Cardiac muscle cell (in vitro differentiated cells and primary cell): ENCODE measurements around the gene ASGR2. TPM values are rescaled to one million over a fixed set of nuclear protein-coding genes. Genes with fewer than 3 reads are reported as not detected.

Source experiments
- DNase-seq, 2 donors: peaks; one replicate each; pipeline versions ENCODE4 v3.0.0 to v3.0.0-alpha.2; 2010 to 2017; ENCODE audit warnings: low read depth in 1 of 2, low spot score in 1 of 2
- H3K27ac ChIP-seq: fragments of 200-600 bp; sonication (generic); 2 replicates; pipeline ENCODE4 v1.5.1; 2016
- H3K27me3 ChIP-seq: fragments of 200-600 bp; sonication (generic); 2 replicates; pipeline ENCODE4 v1.6.0; 2016; ENCODE audit warnings: control low read depth
- H3K36me3 ChIP-seq: fragments of 200-600 bp; sonication (generic); 2 replicates; pipeline ENCODE4 v1.5.1; 2016; ENCODE audit warnings: control low read depth
- H3K4me1 ChIP-seq: fragments of 200-600 bp; sonication (generic); 2 replicates; pipeline ENCODE4 v1.8.1; 2017; ENCODE audit warnings: low read depth, mild to moderate bottlenecking, mixed run types
- H3K4me3 ChIP-seq: fragments of 200-600 bp; sonication (generic); 2 replicates; pipeline ENCODE4 v1.5.1; 2016; ENCODE audit warnings: mild to moderate bottlenecking
- H3K9me3 ChIP-seq: fragments of 200-600 bp; sonication (generic); 2 replicates; pipeline ENCODE4 v1.5.1; 2017; ENCODE audit warnings: low read depth, mild to moderate bottlenecking, control low read depth
- polyA plus RNA-seq: library from polyadenylated mRNA; unstranded; fragments of >200 nt; fragmentation: Nextera tagmentation; extraction: Ambion mirVana; gene quantifications from 2 replicates; pipeline ENCODE4 v1.2.1, GENCODE V29; 2016
- total RNA-seq: library from RNA; depleted of rRNA; stranded (reverse); fragments of >200 nt; gene quantifications from 2 replicates; pipeline ENCODE4 v1.2.3, GENCODE V29; 2016
- TF ChIP-seq, protein P1 (sequence below): IDR thresholded peaks from 2 replicates; pipeline ENCODE4 v1.5.1; 2012; ENCODE audit warnings: low read depth, mild to moderate bottlenecking, low read length

ASGR2 gene
- total and polyA plus RNA-seq, 2 experiments from 2014 or later = 0.10 TPM; not detected in 1

DNA sequence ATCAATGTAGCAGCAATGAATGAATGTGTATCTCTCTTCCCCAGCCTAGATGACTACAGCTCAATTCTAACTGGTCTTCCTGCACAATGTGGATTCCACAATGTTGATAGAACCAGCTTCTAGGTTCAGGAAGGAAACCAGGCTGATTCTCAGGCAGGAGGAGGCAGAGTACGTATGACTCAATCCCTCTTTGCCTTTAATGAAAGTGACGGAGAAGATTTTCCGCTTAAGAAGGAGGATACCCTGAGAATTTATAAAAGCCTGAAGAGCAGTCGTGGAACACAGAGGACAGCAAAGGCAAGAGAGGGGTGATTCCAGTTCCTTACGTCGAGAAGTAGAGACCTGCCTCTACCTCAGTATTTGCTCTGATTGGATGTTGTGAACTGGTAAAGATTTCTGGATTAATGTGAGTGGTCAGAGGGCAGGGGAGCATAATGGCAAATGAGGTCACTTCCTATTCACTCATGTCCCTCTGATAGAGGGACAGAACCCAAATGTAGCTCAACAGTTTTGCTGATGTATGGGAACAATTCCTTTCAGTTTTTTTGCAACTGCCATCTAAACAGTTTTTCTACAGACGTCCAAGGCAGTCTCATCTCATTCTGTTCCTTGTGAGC is 55.7 kb downstream of the ASGR2 start:
- Histone ChIP-seq H3K36me3 (no peaks in the 10 kb centered on the region), H3K4me1 (no peaks in the 10 kb centered on the region), H3K27ac (no peak overlapping the region), H3K27me3 (no peaks in the 10 kb centered on the region), H3K9me3 (no peaks in the 10 kb centered on the region), H3K4me3 (no peak overlapping the region)
- DNase-seq = peak in 1 of 2 donors; percentile 55
- TF ChIP-seq, protein P1, sequence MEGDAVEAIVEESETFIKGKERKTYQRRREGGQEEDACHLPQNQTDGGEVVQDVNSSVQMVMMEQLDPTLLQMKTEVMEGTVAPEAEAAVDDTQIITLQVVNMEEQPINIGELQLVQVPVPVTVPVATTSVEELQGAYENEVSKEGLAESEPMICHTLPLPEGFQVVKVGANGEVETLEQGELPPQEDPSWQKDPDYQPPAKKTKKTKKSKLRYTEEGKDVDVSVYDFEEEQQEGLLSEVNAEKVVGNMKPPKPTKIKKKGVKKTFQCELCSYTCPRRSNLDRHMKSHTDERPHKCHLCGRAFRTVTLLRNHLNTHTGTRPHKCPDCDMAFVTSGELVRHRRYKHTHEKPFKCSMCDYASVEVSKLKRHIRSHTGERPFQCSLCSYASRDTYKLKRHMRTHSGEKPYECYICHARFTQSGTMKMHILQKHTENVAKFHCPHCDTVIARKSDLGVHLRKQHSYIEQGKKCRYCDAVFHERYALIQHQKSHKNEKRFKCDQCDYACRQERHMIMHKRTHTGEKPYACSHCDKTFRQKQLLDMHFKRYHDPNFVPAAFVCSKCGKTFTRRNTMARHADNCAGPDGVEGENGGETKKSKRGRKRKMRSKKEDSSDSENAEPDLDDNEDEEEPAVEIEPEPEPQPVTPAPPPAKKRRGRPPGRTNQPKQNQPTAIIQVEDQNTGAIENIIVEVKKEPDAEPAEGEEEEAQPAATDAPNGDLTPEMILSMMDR = no peak

- Histone ChIP-seq H3K27ac (no peak overlapping the region), H3K9me3 (no peaks in the 10 kb centered on the region), H3K36me3 (no peaks in the 10 kb centered on the region), H3K4me1 (no peaks in the 10 kb centered on the region), H3K4me3 (no peak overlapping the region), H3K27me3 (no peaks in the 10 kb centered on the region)
- TF ChIP-seq, protein P1 = no peak
- DNase-seq = no peak
Observed at GRCh38 chr17:7056386-7056785, 58.2 kb downstream of the ASGR2 start.

Other genes with a start within 250 kb of the ASGR2 start
- 0.85 and 1.7 TPM in 2 replicates for gene ALOX12, start 118.8 kb downstream of the ASGR2 start, total RNA-seq
- gene ALOX12, start 118.8 kb downstream of the ASGR2 start, polyA plus RNA-seq = 2.5 and 5.0 TPM in 2 replicates
- gene RNASEK, start 102.2 kb downstream of the ASGR2 start, total RNA-seq = 241 and 275 TPM in 2 replicates
- 594 and 672 TPM in 2 replicates for gene RNASEK, start 102.2 kb downstream of the ASGR2 start, polyA plus RNA-seq
- 0.11 and 1.7 TPM in 2 replicates for gene BCL6B, start 91.8 kb downstream of the ASGR2 start, total RNA-seq
- not detected in 2 replicates for gene BCL6B, start 91.8 kb downstream of the ASGR2 start, polyA plus RNA-seq
- 3.7 and 4.0 TPM in 2 replicates for gene SLC16A13, start 78.8 kb downstream of the ASGR2 start, total RNA-seq
- gene SLC16A13, start 78.8 kb downstream of the ASGR2 start, polyA plus RNA-seq = 5.8 and 7.2 TPM in 2 replicates
- 0.39 and 1.1 TPM in 2 replicates for gene SLC16A11, start 70.7 kb downstream of the ASGR2 start, total RNA-seq
- 3.8 and 6.4 TPM in 2 replicates for gene SLC16A11, start 70.7 kb downstream of the ASGR2 start, polyA plus RNA-seq
- gene CLEC10A, start 34.6 kb downstream of the ASGR2 start, total RNA-seq = not detected in 2 replicates
- not detected in 2 replicates for gene CLEC10A, start 34.6 kb downstream of the ASGR2 start, polyA plus RNA-seq
- 19.8 and 20.2 TPM in 2 replicates for gene ASGR1, start 64.5 kb upstream of the ASGR2 start, total RNA-seq
- 19.2 and 21.7 TPM in 2 replicates for gene ASGR1, start 64.5 kb upstream of the ASGR2 start, polyA plus RNA-seq
- gene DLG4, start 105.0 kb upstream of the ASGR2 start, total RNA-seq = 32.9 and 40.6 TPM in 2 replicates
- gene DLG4, start 105.0 kb upstream of the ASGR2 start, polyA plus RNA-seq = 6.8 and 7.4 TPM in 2 replicates
- gene ACADVL, start 105.1 kb upstream of the ASGR2 start, total RNA-seq = 291 and 364 TPM in 2 replicates
- 573 and 681 TPM in 2 replicates for gene ACADVL, start 105.1 kb upstream of the ASGR2 start, polyA plus RNA-seq
- gene DVL2, start 119.7 kb upstream of the ASGR2 start, total RNA-seq = 87.4 and 121 TPM in 2 replicates
- gene DVL2, start 119.7 kb upstream of the ASGR2 start, polyA plus RNA-seq = 79.2 and 80.3 TPM in 2 replicates
- 53.5 and 57.7 TPM in 2 replicates for gene PHF23, start 124.6 kb upstream of the ASGR2 start, total RNA-seq
- 53.9 and 65.0 TPM in 2 replicates for gene PHF23, start 124.6 kb upstream of the ASGR2 start, polyA plus RNA-seq
- 517 and 760 TPM in 2 replicates for gene GABARAP, start 127.6 kb upstream of the ASGR2 start, total RNA-seq
- 772 and 773 TPM in 2 replicates for gene GABARAP, start 127.6 kb upstream of the ASGR2 start, polyA plus RNA-seq
- gene CTDNEP1, start 136.9 kb upstream of the ASGR2 start, total RNA-seq = 76.0 and 78.3 TPM in 2 replicates
- gene CTDNEP1, start 136.9 kb upstream of the ASGR2 start, polyA plus RNA-seq = 92.5 and 98.6 TPM in 2 replicates
- 54.5 and 68.8 TPM in 2 replicates for gene ELP5, start 137.4 kb upstream of the ASGR2 start, total RNA-seq
- gene ELP5, start 137.4 kb upstream of the ASGR2 start, polyA plus RNA-seq = 62.3 and 82.9 TPM in 2 replicates
- gene CLDN7, start 147.7 kb upstream of the ASGR2 start, total RNA-seq = 0.32 and 0.51 TPM in 2 replicates
- gene CLDN7, start 147.7 kb upstream of the ASGR2 start, polyA plus RNA-seq = 0.83 and 0.99 TPM in 2 replicates
- 36.3 and 42.6 TPM in 2 replicates for gene SLC2A4, start 166.9 kb upstream of the ASGR2 start, total RNA-seq
- 23.4 and 32.7 TPM in 2 replicates for gene SLC2A4, start 166.9 kb upstream of the ASGR2 start, polyA plus RNA-seq
- 27.8 and 56.2 TPM in 2 replicates for gene YBX2, start 179.8 kb upstream of the ASGR2 start, total RNA-seq
- 20.9 and 32.7 TPM in 2 replicates for gene YBX2, start 179.8 kb upstream of the ASGR2 start, polyA plus RNA-seq
- gene EIF5A, start 192.8 kb upstream of the ASGR2 start, total RNA-seq = 319 and 545 TPM in 2 replicates
- gene EIF5A, start 192.8 kb upstream of the ASGR2 start, polyA plus RNA-seq = 719 and 988 TPM in 2 replicates
- 59.9 and 76.2 TPM in 2 replicates for gene GPS2, start 200.5 kb upstream of the ASGR2 start, total RNA-seq
- gene GPS2, start 200.5 kb upstream of the ASGR2 start, polyA plus RNA-seq = 68.7 and 97.4 TPM in 2 replicates
- 25.3 and 32.4 TPM in 2 replicates for gene NEURL4, start 214.5 kb upstream of the ASGR2 start, total RNA-seq
- gene NEURL4, start 214.5 kb upstream of the ASGR2 start, polyA plus RNA-seq = 12.2 and 15.5 TPM in 2 replicates
- 1.4 and 6.9 TPM in 2 replicates for gene ACAP1, start 221.7 kb upstream of the ASGR2 start, total RNA-seq
- gene ACAP1, start 221.7 kb upstream of the ASGR2 start, polyA plus RNA-seq = 25.9 and 32.1 TPM in 2 replicates
- gene KCTD11, start 237.3 kb upstream of the ASGR2 start, total RNA-seq = 15.9 and 18.4 TPM in 2 replicates
- gene KCTD11, start 237.3 kb upstream of the ASGR2 start, polyA plus RNA-seq = 10.7 and 14.0 TPM in 2 replicates
- gene TMEM95, start 240.3 kb upstream of the ASGR2 start, total RNA-seq = not detected in 2 replicates
- gene TMEM95, start 240.3 kb upstream of the ASGR2 start, polyA plus RNA-seq = not detected in 2 replicates